ENCODE results near the gene PNLIPRP1. TPM values are rescaled to one million over a fixed set of nuclear protein-coding genes. Genes with fewer than 3 reads are reported as not detected.

PNLIPRP1 gene
- 1 to 10 TPM in 1 of 4 donors, not detected in 3; 1.6 TPM for total RNA-seq
- under 1 TPM in 2 of 3 donors, not detected in 1; 0.34 to 0.38 TPM for polyA plus RNA-seq
- long read RNA-seq, donor 1 = 0 reads
- long read RNA-seq, donor 2 = 0 reads

DNA sequence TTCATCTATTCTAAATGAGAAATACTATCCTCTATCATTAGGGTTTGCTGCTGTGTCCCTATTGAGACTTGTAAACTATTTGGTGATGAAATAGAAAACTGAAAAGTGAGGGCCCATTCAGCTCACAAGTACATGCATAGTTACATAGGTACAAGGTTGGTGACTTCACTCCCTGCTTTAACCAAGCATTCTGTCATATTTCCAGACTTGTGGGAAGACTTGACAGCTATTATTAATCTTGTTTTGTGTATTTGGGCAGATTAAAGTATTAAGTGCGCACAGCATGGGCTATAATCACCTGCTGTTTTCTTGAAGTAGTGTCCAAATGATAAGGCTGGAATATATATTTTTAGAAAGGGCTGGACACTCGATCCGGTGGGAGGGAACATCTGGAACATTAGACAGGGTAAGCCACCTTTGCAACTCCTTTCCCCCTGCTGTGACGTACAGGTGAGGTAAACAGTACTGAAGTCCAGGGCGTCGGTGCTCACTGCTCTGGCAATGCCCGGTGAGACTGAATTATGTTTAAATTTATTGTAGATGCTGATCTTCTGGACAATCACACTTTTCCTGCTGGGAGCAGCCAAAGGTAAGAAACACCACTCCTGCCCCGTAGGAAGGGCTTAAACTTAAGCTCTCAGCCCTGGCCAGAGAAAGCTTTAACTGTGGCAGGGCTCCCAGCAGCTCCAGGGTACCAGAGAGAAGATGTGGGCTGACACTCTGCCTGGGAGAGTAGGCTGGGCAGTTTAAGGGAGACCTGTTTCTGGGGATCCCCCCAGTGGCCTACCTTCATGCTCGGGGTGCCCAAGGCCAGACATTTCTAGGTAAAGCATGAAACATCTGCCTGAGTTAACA is at the start of gene PNLIPRP1:
TSS of gene PNLIPRP1 (plus strand) at position 370 of the 855 bp plus-strand sequence. CDS start at position 541, 171 bp downstream.
- H3K4me3 ChIP-seq = no peak within 1 kb of the TSS
- intact Hi-C loops (cut with DNase I) = no loop called here
- ATAC-seq (no peak), DNase-seq (no peak)
- peaks cover 0 to 3% (median 0%) of the 10 kb centered on the region in 3 donors for H3K27me3 ChIP-seq (ENCODE audit: insufficient read depth in 3 of 3, low read length in 2 of 3)
- WGBS, 3 donors = 74 to 78% (median 74%) methylated on average over 9 of the region's 9 CpGs
- H3K36me3 ChIP-seq (ENCODE audit: insufficient read depth in 1 of 2, low read depth in 1 of 2) = no peaks in the 10 kb centered on the region
- no peak for TF ChIP-seq CTCF (IDR thresholded peaks at IDR 0.05)
- H3K27ac ChIP-seq = no peak within 1 kb of the TSS
- H3K4me1 ChIP-seq = no peaks in the 10 kb centered on the region
- no peaks in the 10 kb centered on the region for H3K9me3 ChIP-seq

DNA sequence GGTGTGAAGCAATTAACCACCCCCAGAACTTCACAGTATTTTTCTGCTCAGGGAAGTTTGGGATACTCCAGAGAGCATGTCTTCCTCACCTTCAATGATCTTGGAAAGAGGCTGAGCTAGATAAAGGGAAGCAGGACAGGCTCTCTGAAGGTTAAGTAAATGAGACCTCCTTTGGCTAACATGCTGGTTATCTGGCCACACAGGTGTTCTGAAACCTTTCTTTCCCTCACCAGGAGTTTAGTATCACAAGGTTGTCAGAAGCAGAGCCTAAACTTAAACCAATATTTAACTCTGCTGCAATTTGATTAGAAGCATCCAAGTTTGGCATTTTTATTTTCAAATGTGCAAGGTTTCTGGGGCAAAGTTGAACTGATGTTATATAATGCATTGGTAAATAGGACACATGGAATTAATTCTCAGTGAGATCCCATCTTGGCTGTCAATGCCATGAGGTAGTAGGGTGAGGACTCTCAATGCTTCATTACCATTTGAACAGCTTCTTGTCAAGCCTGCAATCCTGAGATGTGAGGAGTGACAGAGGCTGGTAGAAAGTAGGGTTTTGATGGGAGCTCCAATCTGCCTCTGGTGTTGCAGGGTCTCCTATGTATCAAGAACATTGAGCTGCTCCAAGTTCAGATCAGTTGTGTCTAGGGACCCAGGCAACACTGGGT is 48.6 kb upstream of the PNLIPRP1 start:
- intact Hi-C loops (cut with DNase I) = no loop called here
- H3K9me3 ChIP-seq = no peaks in the 10 kb centered on the region

DNA sequence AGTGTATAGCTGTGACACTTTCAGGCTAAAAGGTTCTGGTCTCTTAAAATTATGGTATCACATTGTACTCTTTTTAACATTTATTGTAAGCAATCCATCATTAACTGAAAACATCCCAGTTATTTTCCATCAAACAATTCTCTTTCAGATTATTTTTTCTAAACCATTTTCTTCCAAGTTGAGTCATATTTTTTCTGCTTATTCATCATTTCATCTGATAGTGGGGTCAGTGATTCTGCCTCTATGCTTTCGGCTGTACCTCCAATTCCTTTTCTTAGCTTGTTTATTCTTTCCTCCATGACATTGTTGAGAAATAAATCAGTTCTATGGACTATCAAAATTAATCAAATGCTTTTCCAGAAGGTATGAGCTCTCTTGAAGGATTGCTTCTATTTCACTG is 45.6 kb upstream of the PNLIPRP1 start:
- no peak for ATAC-seq

More for the DNA sequence above, 48.6 kb upstream of the PNLIPRP1 start:
- H3K27me3 ChIP-seq (ENCODE audit: insufficient read depth in 3 of 3, low read length in 2 of 3) = no peaks in the 10 kb centered on the region
- TF ChIP-seq CTCF (IDR thresholded peaks at IDR 0.05) = no peak
- ATAC-seq (no peak), DNase-seq (no peak)
- no peaks in the 10 kb centered on the region for H3K4me1 ChIP-seq
- H3K4me3 ChIP-seq = no peak overlapping the region
- no peaks in the 10 kb centered on the region for H3K36me3 ChIP-seq (ENCODE audit: insufficient read depth in 1 of 2, low read depth in 1 of 2)
- H3K27ac ChIP-seq = no peak overlapping the region

GRCh38 chr10:116545756-116546155 is 45.0 kb upstream of the PNLIPRP1 start, which contains the start of gene PNLIP:
Gene PNLIP (plus strand): TSS chr10:116545931. CDS start chr10:116546093, 162 bp downstream.
- Histone ChIP-seq H3K4me3 (no peak within 1 kb of the TSS), H3K4me1 (no peaks in the 10 kb centered on the region), H3K36me3 (ENCODE audit: insufficient read depth in 1 of 2, low read depth in 1 of 2) (no peaks in the 10 kb centered on the region), H3K27ac (no peak within 1 kb of the TSS), H3K9me3 (no peaks in the 10 kb centered on the region), H3K27me3 (ENCODE audit: insufficient read depth in 3 of 3, low read length in 2 of 3) (no peaks in the 10 kb centered on the region)
- ATAC-seq (no peak), DNase-seq (no peak)
- intact Hi-C loops (cut with DNase I) = no loop called here
- WGBS, 3 donors = 77 to 84% (median 77%) methylated on average over 8 of the region's 8 CpGs
- TF ChIP-seq CTCF (IDR thresholded peaks at IDR 0.05) = no peak

More for the DNA sequence above, 45.6 kb upstream of the PNLIPRP1 start:
- H3K4me3 ChIP-seq = no peak overlapping the region
- no peak for DNase-seq
- no peaks in the 10 kb centered on the region for H3K27me3 ChIP-seq (ENCODE audit: insufficient read depth in 3 of 3, low read length in 2 of 3)
- no peaks in the 10 kb centered on the region for H3K4me1 ChIP-seq
- no peaks in the 10 kb centered on the region for H3K9me3 ChIP-seq
- H3K27ac ChIP-seq = no peak overlapping the region
- WGBS, 3 donors = 82 to 91% (median 86%) methylated on average over 1 of the region's 1 CpG
- intact Hi-C loops (cut with DNase I) = no loop called here
- no peak for TF ChIP-seq CTCF (IDR thresholded peaks at IDR 0.05)
- no peaks in the 10 kb centered on the region for H3K36me3 ChIP-seq (ENCODE audit: insufficient read depth in 1 of 2, low read depth in 1 of 2)
